HCT116 (cell line): ENCODE measurements around the gene ORAI2. TPM values are rescaled to one million over a fixed set of nuclear protein-coding genes. Genes with fewer than 3 reads are reported as not detected.

Experiments
- ATAC-seq: fragments of 200-7000 bp; cut with Tn5 transposase; 2 replicates; pipeline ENCODE4 v1.9.1; 2020; ENCODE audit warnings: mild to moderate bottlenecking, moderate library complexity
- BruUV-seq: library from RNA; stranded (reverse); fragments of 400-500 nt; replicated peaks from 2 replicates; lab custom pipeline; 2021; lab: Mats Ljungman, UMichigan
- CTCF ChIA-PET: fragments of 300-600 bp; sonication (Branson Sonifier 250); formaldehyde crosslinking; loops from one replicate; lab custom pipeline; 2021; ENCODE audit warnings: antibody characterized with exemption; lab: Charles Lee
- POLR2A ChIA-PET: fragments of 300-600, 350-600 bp; sonication (Branson Sonifier 250); formaldehyde crosslinking; loops from one replicate; lab custom pipeline; 2021; ENCODE audit warnings: antibody characterized with exemption; lab: Charles Lee
- RAD21 ChIA-PET, 2 experiments: fragments of 300-600 bp; sonication (Branson Sonifier 250); formaldehyde crosslinking; loops; one replicate each; lab custom pipeline; 2023; ENCODE audit warnings: low total read pairs in 2 of 2; ENCODE audit not compliant: uncharacterized antibody in 2 of 2, unreplicated experiment in 2 of 2, low non-redundant PET in 1 of 2; lab: Charles Lee
- DNase-seq: peaks from one replicate; pipeline ENCODE4 v3.0.0-alpha.2; 2010; ENCODE audit warnings: low read depth, low spot score
- H2AFZ ChIP-seq: fragments of 200-600 bp; shearing (Covaris generic), sonication (generic); 2 replicates; pipeline ENCODE4 v1.6.1; 2017; ENCODE audit warnings: low read depth, mixed run types, mixed read lengths, antibody characterized with exemption, low read length; ENCODE audit not compliant: poor library complexity, severe bottlenecking
- H3K27ac ChIP-seq: 2 replicates; pipeline ENCODE4 v1.5.1; 2012; ENCODE audit warnings: low read depth, low read length
- H3K27me3 ChIP-seq: fragments of 200-600 bp; sonication (generic); 2 replicates; pipeline ENCODE4 v1.6.1; 2016; ENCODE audit warnings: mixed run types, low read length, mixed read lengths; ENCODE audit not compliant: insufficient read depth
- H3K36me3 ChIP-seq, 2 experiments: fragments of 200-500 bp in 1 of 2; fragments of 200-600 bp in 1 of 2; sonication (Bioruptor generic) in 1 of 2; sonication (generic) in 1 of 2; 2 replicates each; pipeline versions ENCODE4 v1.5.1 to v1.6.1; 2014 to 2016; ENCODE audit warnings: low read length in 2 of 2, inconsistent platforms in 1 of 2, mixed read lengths in 1 of 2, mixed run types in 1 of 2; ENCODE audit not compliant: insufficient read depth in 2 of 2, control insufficient read depth in 1 of 2
- H3K4me1 ChIP-seq, 2 experiments: fragments of 200-600 bp in 1 of 2; sonication (generic) in 1 of 2; 2 replicates each; pipeline versions ENCODE4 v1.5.1 to v1.6.1; 2012 to 2017; ENCODE audit warnings: low read length in 2 of 2, inconsistent platforms in 1 of 2, mild to moderate bottlenecking in 1 of 2, mixed read lengths in 1 of 2, mixed run types in 1 of 2, moderate library complexity in 1 of 2; ENCODE audit not compliant: insufficient read depth in 2 of 2, control insufficient read depth in 1 of 2
- H3K4me2 ChIP-seq: fragments of 200-600 bp; sonication (generic); 2 replicates; pipeline ENCODE4 v1.6.1; 2017; ENCODE audit warnings: mixed run types, low read length, mixed read lengths
- H3K4me3 ChIP-seq, 2 experiments: fragments of 200-600 bp in 1 of 2; sonication (generic) in 1 of 2; replicated peaks in 1 of 2; 2 replicates each; pipeline ENCODE4 v1.5.1; 2011 to 2016; ENCODE audit warnings: low read length in 2 of 2, control low read depth in 1 of 2, low read depth in 1 of 2, mild to moderate bottlenecking in 1 of 2, mixed read lengths in 1 of 2, mixed run types in 1 of 2
- H3K79me2 ChIP-seq: fragments of 200-600 bp; sonication (generic); 2 replicates; pipeline ENCODE4 v1.6.1; 2017; ENCODE audit warnings: mild to moderate bottlenecking, mixed run types, low read length, moderate library complexity, mixed read lengths; ENCODE audit not compliant: insufficient read depth
- H3K9ac ChIP-seq: fragments of 200-600 bp; sonication (generic); 2 replicates; pipeline ENCODE4 v1.6.1; 2016; ENCODE audit warnings: low read length, mixed read lengths
- H3K9me2 ChIP-seq: fragments of 200-600 bp; sonication (generic), shearing (Covaris generic); 2 replicates; pipeline ENCODE4 v1.6.1; 2017; ENCODE audit warnings: mixed run types, mild to moderate bottlenecking, moderate library complexity; ENCODE audit not compliant: insufficient read depth
- H3K9me3 ChIP-seq, 2 experiments: fragments of 200-500 bp in 1 of 2; fragments of 200-600 bp in 1 of 2; sonication (Bioruptor generic) in 1 of 2; sonication (generic) in 1 of 2; 2 replicates each; pipeline ENCODE4 v1.6.1; 2014 to 2017; ENCODE audit warnings: low read length in 2 of 2, mixed read lengths in 2 of 2, inconsistent platforms in 1 of 2, low read depth in 1 of 2, mild to moderate bottlenecking in 1 of 2, mixed run types in 1 of 2, moderate library complexity in 1 of 2; ENCODE audit not compliant: control insufficient read depth in 1 of 2, insufficient read depth in 1 of 2
- H4K20me1 ChIP-seq: fragments of 200-600 bp; sonication (generic), shearing (Covaris generic); 2 replicates; pipeline ENCODE4 v1.6.1; 2017; ENCODE audit warnings: mixed run types, mild to moderate bottlenecking, moderate library complexity; ENCODE audit not compliant: insufficient read depth
- CBX3 ChIP-seq: IDR thresholded peaks from 2 replicates; pipeline ENCODE4 v1.6.1; 2012; ENCODE audit warnings: low read depth
- CEBPB ChIP-seq: IDR thresholded peaks from 2 replicates; pipeline ENCODE4 v1.6.1; 2012; ENCODE audit warnings: low read depth
- EGR1 ChIP-seq: IDR thresholded peaks from 2 replicates; pipeline ENCODE4 v1.6.1; 2012; ENCODE audit warnings: low read depth
- ELF1 ChIP-seq: IDR thresholded peaks from 2 replicates; pipeline ENCODE4 v1.6.1; 2012; ENCODE audit warnings: low read depth, borderline replicate concordance
- EZH2 ChIP-seq: fragments of 200-600 bp; sonication (generic); IDR thresholded peaks from 2 replicates; pipeline ENCODE4 v1.6.1; 2017; ENCODE audit warnings: antibody characterized with exemption, mixed run types
- EZH2phosphoT487 ChIP-seq: fragments of 200-600 bp; IDR thresholded peaks from 2 replicates; pipeline ENCODE4 v1.6.1; 2018; ENCODE audit warnings: antibody characterized with exemption, borderline replicate concordance
- JUND ChIP-seq: IDR thresholded peaks from 2 replicates; pipeline ENCODE4 v1.6.1; 2012
- POLR2A ChIP-seq: IDR thresholded peaks from 2 replicates; pipeline ENCODE4 v1.7.0; 2011; ENCODE audit warnings: borderline replicate concordance; ENCODE audit not compliant: insufficient read depth, insufficient read length; ENCODE audit errors: extremely low read depth
- POLR2AphosphoS5 ChIP-seq: IDR thresholded peaks from 2 replicates; pipeline ENCODE4 v1.6.1; 2011; ENCODE audit warnings: mild to moderate bottlenecking, low read depth, low read length, moderate library complexity
- RAD21 ChIP-seq: IDR thresholded peaks from 2 replicates; pipeline ENCODE4 v1.6.1; 2012; ENCODE audit warnings: low read depth, mild to moderate bottlenecking
- ZNF274 ChIP-seq: fragments of 200-500 bp; sonication (Bioruptor generic); IDR thresholded peaks from 2 replicates; pipeline ENCODE4 v1.6.1; 2014; ENCODE audit warnings: mild to moderate bottlenecking, low read depth, low read length, inconsistent platforms
- intact Hi-C: fragments of 100-400 bp; cut with micrococcal nuclease; formaldehyde crosslinking; loops from 2 replicates; pipeline ENCODE4 v1.10.0; 2022
- total RNA-seq: library from RNA; stranded (reverse); gene quantifications from one replicate; pipeline ENCODE4 v1.2.1, GENCODE V29; 2021; ENCODE audit not compliant: unreplicated experiment

Gene ORAI2
- total RNA-seq, 1 experiment from 2014 or later, result 13.2 TPM

GRCh38 chr7:102421706-102422240, 11.6 kb upstream of the ORAI2 start:
- H3K4me3 ChIP-seq, result no peak overlapping the region
- ATAC-seq (no peak), DNase-seq (no peak)
- H3K79me2 ChIP-seq, result no peaks in the 10 kb centered on the region
- peaks cover 18 to 19% of the 10 kb centered on the region in 2 experiments; a peak in 3 of 4 replicates for H3K36me3 ChIP-seq
- no peaks in the 10 kb centered on the region for H3K27me3 ChIP-seq
- no peak overlapping the region for H3K9ac ChIP-seq
- H3K9me2 ChIP-seq, result no peaks in the 10 kb centered on the region
- POLR2A ChIA-PET, result no interaction called here
- TF ChIP-seq POLR2A (no peak), JUND (no peak), POLR2AphosphoS5 (no peak), EZH2 (no peak), ELF1 (no peak)
- no peaks in the 10 kb centered on the region for H3K9me3 ChIP-seq
- intact Hi-C loops, result no loop called here
- no peak overlapping the region for H2AFZ ChIP-seq
- H3K4me2 ChIP-seq, result peak overlapping the region; percentile 66
- H4K20me1 ChIP-seq, result no peaks in the 10 kb centered on the region
- BruUV-seq, result no TSS peak
- CTCF ChIA-PET, result no interaction called here
- RAD21 ChIA-PET, result no interaction called here
- peaks cover 9 to 26% of the 10 kb centered on the region in 2 experiments for H3K4me1 ChIP-seq
- H3K27ac ChIP-seq, result no peak overlapping the region

DNA sequence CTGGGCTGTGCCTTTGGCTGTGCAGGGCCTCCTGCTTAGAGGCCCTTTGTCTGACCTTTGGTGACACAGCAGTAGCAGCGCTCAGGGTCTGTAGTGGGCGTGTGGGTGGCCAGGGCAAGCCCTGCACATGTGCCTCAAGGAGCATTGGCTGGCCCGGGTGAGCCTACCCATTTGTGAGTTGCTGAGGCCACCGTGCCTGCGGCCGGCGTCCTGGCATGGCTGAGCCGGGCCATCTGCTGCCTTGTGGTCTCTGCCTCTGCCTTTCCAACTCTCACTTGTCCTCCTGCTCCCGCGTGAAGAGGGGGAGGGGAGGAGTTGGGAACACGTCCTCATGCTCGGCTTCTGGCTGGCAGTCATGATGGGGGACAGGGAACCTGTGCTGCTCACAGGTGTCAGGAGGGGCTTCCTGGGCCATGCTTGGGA, 9.2 kb upstream of the ORAI2 start:
- H3K4me2 ChIP-seq, result no peak overlapping the region
- ChIA-PET CTCF (no interaction called here), POLR2A (no interaction called here), RAD21 (no interaction called here)
- no peak overlapping the region for H3K4me3 ChIP-seq
- no peaks in the 10 kb centered on the region for H3K79me2 ChIP-seq
- no peaks in the 10 kb centered on the region for H3K9me3 ChIP-seq
- DNase-seq, result no peak
- BruUV-seq, result no TSS peak
- intact Hi-C loops, result no loop called here
- no peak overlapping the region for H3K27ac ChIP-seq
- H3K9ac ChIP-seq, result no peak overlapping the region
- TF ChIP-seq EGR1, result no peak
- TF ChIP-seq RAD21, result no peak
- TF ChIP-seq CBX3, result no peak
- no peak for TF ChIP-seq EZH2phosphoT487
- TF ChIP-seq CEBPB, result no peak
- TF ChIP-seq POLR2A, result no peak
- no peak for TF ChIP-seq ZNF274
- no peak for TF ChIP-seq EZH2
- TF ChIP-seq, all 23 proteins: peak for 0
- ATAC-seq, result no peak
- Histone ChIP-seq H3K4me1 (peaks cover 9 to 26% of the 10 kb centered on the region in 2 experiments), H4K20me1 (no peaks in the 10 kb centered on the region), H3K9me2 (no peaks in the 10 kb centered on the region), H2AFZ (no peak overlapping the region), H3K36me3 (peaks cover 18 to 19% of the 10 kb centered on the region in 2 experiments; a peak in 3 of 4 replicates), H3K27me3 (no peaks in the 10 kb centered on the region)
